Endothelial cell of umbilical vein (primary cell): ENCODE data around the gene SNORC. TPM values are rescaled to one million over a fixed set of nuclear protein-coding genes. Genes with fewer than 3 reads are reported as not detected.

Source experiments
- BruUV-seq: library from RNA; stranded (reverse); fragments of 400-500 nt; replicated peaks from 2 replicates; lab custom pipeline; 2021; lab: Mats Ljungman, UMichigan
- CTCF ChIA-PET: fragments of 300-600, 350-600 bp; sonication (Branson Sonifier 250); formaldehyde crosslinking; loops from one replicate; lab custom pipeline; 2021; ENCODE audit warnings: antibody characterized with exemption, inconsistent platforms; lab: Charles Lee
- POLR2A ChIA-PET: fragments of 300-600, 350-600 bp; sonication (Branson Sonifier 250); formaldehyde crosslinking; loops from one replicate; lab custom pipeline; 2021; ENCODE audit warnings: antibody characterized with exemption, inconsistent platforms; lab: Charles Lee
- DNase-seq: peaks from one replicate; pipeline ENCODE4 v3.0.0-alpha.2; 2011; ENCODE audit warnings: low read depth, low spot score
- FAIRE-seq: peaks from 2 replicates; lab custom pipeline; 2011; peaks lifted over from hg19 to GRCh38; lab: Jason Lieb, UNC
- H2AFZ ChIP-seq: 2 replicates; pipeline ENCODE4 v1.6.0; 2012; ENCODE audit warnings: low read depth, low read length, control low read depth, inconsistent platforms
- H3K27ac ChIP-seq: 2 replicates; pipeline ENCODE4 v1.5.1; 2011; ENCODE audit warnings: low read depth, mild to moderate bottlenecking, control low read depth, low read length, moderate library complexity; ENCODE audit not compliant: insufficient read depth
- H3K27me3 ChIP-seq, 2 experiments: 2 replicates each; pipeline versions ENCODE4 v1.6.0 to v1.6.1; 2011; ENCODE audit warnings: low read length in 2 of 2, mixed read lengths in 1 of 2; ENCODE audit not compliant: control insufficient read depth in 2 of 2, insufficient read depth in 2 of 2
- H3K36me3 ChIP-seq, 2 experiments: 2 replicates in 1 of 2; 3 replicates in 1 of 2; pipeline ENCODE4 v1.5.1; 2011; ENCODE audit warnings: low read length in 2 of 2, mild to moderate bottlenecking in 1 of 2, moderate library complexity in 1 of 2; ENCODE audit not compliant: control insufficient read depth in 2 of 2, insufficient read depth in 2 of 2; ENCODE audit errors: extremely low read depth in 1 of 2
- H3K4me1 ChIP-seq: 3 replicates; pipeline ENCODE4 v1.5.1; 2011; ENCODE audit warnings: mild to moderate bottlenecking, low read length; ENCODE audit not compliant: control insufficient read depth, insufficient read depth; ENCODE audit errors: extremely low read depth
- H3K4me2 ChIP-seq: 2 replicates; pipeline ENCODE4 v1.6.1; 2011; ENCODE audit warnings: low read length, control low read depth, mixed read lengths; ENCODE audit not compliant: insufficient read depth
- H3K4me3 ChIP-seq, 3 experiments: fragments of 200-600 bp in 1 of 3; sonication (generic), shearing (Covaris generic) in 1 of 3; replicated peaks in 1 of 3; 2 replicates each; pipeline ENCODE4 v1.5.1; 2011 to 2016; ENCODE audit warnings: control low read depth in 3 of 3, low read length in 3 of 3, mild to moderate bottlenecking in 2 of 3, inconsistent platforms in 1 of 3, low read depth in 1 of 3, moderate library complexity in 1 of 3; ENCODE audit not compliant: insufficient read depth in 1 of 3
- H3K79me2 ChIP-seq: 2 replicates; pipeline ENCODE4 v1.6.0; 2012; ENCODE audit warnings: low read length, inconsistent platforms; ENCODE audit not compliant: control insufficient read depth, insufficient read depth
- H3K9ac ChIP-seq: replicated peaks from 2 replicates; pipeline ENCODE3; 2011; ENCODE audit warnings: low read length, control low read depth; ENCODE audit not compliant: insufficient read depth; ENCODE audit errors: extremely low read depth
- H3K9me1 ChIP-seq: replicated peaks from 3 replicates; pipeline ENCODE4 v1.6.0; 2011; ENCODE audit warnings: mild to moderate bottlenecking, low read length; ENCODE audit not compliant: control insufficient read depth, insufficient read depth; ENCODE audit errors: extremely low read depth
- H3K9me3 ChIP-seq: replicated peaks from 2 replicates; pipeline ENCODE4 v1.5.1; 2012; ENCODE audit warnings: low read length, inconsistent platforms; ENCODE audit not compliant: control insufficient read depth, insufficient read depth
- H4K20me1 ChIP-seq: replicated peaks from 2 replicates; pipeline ENCODE3; 2011; ENCODE audit warnings: mild to moderate bottlenecking, low read length; ENCODE audit not compliant: control insufficient read depth, insufficient read depth; ENCODE audit errors: extremely low read depth
- EZH2 ChIP-seq: IDR thresholded peaks from 2 replicates; pipeline ENCODE4 v1.6.1; 2012; ENCODE audit warnings: borderline replicate concordance, low read depth, mild to moderate bottlenecking, moderate library complexity, low read length, inconsistent platforms; ENCODE audit not compliant: severe bottlenecking
- FOS ChIP-seq: IDR thresholded peaks from 2 replicates; pipeline ENCODE4 v1.6.1; 2011; ENCODE audit warnings: mild to moderate bottlenecking, low read length, moderate library complexity, borderline replicate concordance; ENCODE audit not compliant: insufficient read depth
- GATA2 ChIP-seq: IDR thresholded peaks from 2 replicates; pipeline ENCODE4 v1.7.0; 2011; ENCODE audit warnings: low read depth, mild to moderate bottlenecking, moderate library complexity, mixed read lengths, low read length; ENCODE audit not compliant: insufficient read length, insufficient read depth
- JUN ChIP-seq: IDR thresholded peaks from 2 replicates; pipeline ENCODE4 v1.6.1; 2011; ENCODE audit warnings: borderline replicate concordance, low read depth; ENCODE audit not compliant: insufficient read length, insufficient read depth
- MYC ChIP-seq: IDR thresholded peaks from one replicate; pipeline ENCODE4 v1.6.1; 2011; ENCODE audit warnings: mild to moderate bottlenecking, low read depth, low read length
- POLR2A ChIP-seq: IDR thresholded peaks from 2 replicates; pipeline ENCODE4 v1.6.1; 2012; ENCODE audit warnings: low read depth, mild to moderate bottlenecking, control low read depth, low read length
- POLR2AphosphoS5 ChIP-seq: IDR thresholded peaks from 2 replicates; pipeline ENCODE4 v1.6.1; 2012; ENCODE audit warnings: low read depth, mild to moderate bottlenecking, control low read depth, low read length, moderate library complexity; ENCODE audit not compliant: insufficient read depth
- dilution Hi-C: fragments of 300-500 bp; cut with MboI; formaldehyde crosslinking; loops from one replicate; pipeline ENCODE4 v1.15.0; 2019; ENCODE audit warnings: low sequenced_read_pairs; ENCODE audit not compliant: extremely low pct_ligation_motif_present
- intact Hi-C: fragments of 100-400 bp; cut with micrococcal nuclease; formaldehyde crosslinking; loops from one replicate; pipeline ENCODE4 v1.10.0; 2022
- polyA plus RNA-seq, 4 experiments: library from polyadenylated mRNA; depleted of rRNA in 3 of 4; stranded (reverse) in 3 of 4; unstranded in 1 of 4; fragments of >200 nt; gene quantifications; 2 replicates each; pipeline versions ENCODE4 v1.2.1 to v1.2.3, GENCODE V29; 2011 to 2012; ENCODE audit warnings: missing spikeins in 1 of 4
- total RNA-seq: library from RNA; stranded (reverse); gene quantifications from 2 replicates; pipeline ENCODE4 v1.2.3, GENCODE V29; 2021
- TF ChIP-seq, protein P1 (sequence below): IDR thresholded peaks from 2 replicates; pipeline ENCODE4 v1.6.1; 2011; ENCODE audit not compliant: insufficient read depth, insufficient read length
- TF ChIP-seq, protein P2 (sequence below), 2 donors: IDR thresholded peaks; 1 replicate in 1 of 2; 2 replicates in 1 of 2; pipeline ENCODE4 v1.5.1; 2011; ENCODE audit warnings: low read length in 2 of 2, mild to moderate bottlenecking in 2 of 2, moderate library complexity in 2 of 2, control low read depth in 1 of 2, inconsistent platforms in 1 of 2, low read depth in 1 of 2; ENCODE audit not compliant: insufficient read depth in 1 of 2; ENCODE audit errors: extremely low read depth in 1 of 2

Gene SNORC
- total and polyA plus RNA-seq, 2 donors (not counting 3 experiments of a cell fraction or from before 2014, with no cell fraction given) = 1.4 to 4.0 TPM

DNA sequence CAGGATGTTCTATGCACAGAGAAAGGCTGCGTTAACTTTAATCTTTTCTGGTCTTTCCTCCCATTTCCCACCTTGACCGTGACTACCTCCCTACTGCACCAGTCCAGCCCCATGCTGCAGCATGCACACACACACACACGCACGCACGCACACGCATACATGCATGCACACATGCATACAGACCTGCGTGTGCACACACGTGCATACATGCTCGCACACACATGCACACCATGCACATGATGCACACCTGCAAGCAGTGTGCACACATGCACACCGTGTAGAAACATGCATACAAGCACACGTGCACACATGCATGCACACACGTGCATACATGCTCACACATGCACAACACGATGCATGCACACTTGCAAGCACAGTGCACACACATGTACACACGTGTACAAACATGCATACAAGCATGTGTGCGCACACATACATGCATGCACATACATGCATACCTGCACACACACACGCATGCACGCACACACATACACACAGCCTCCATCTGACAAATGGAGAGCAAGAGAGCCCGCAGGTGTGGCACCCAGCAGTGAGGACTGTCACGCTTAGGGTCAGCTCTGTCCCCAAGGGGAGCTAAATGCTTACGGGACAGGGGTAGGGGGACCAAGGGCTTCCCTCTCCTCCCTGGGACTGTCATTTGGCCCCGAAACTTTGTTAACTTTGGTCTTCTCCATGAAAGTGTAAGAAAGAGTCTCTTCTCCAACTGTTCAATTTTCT is 18.2 kb downstream of the SNORC start:
- Histone ChIP-seq H3K9me1 (no peaks in the 10 kb centered on the region), H3K4me2 (no peak overlapping the region), H3K79me2 (no peaks in the 10 kb centered on the region), H3K4me1 (no peaks in the 10 kb centered on the region), H3K4me3 (no peak overlapping the region), H3K27ac (no peak overlapping the region), H4K20me1 (no peaks in the 10 kb centered on the region), H2AFZ (no peak overlapping the region), H3K27me3 (no peaks in the 10 kb centered on the region), H3K9me3 (no peaks in the 10 kb centered on the region), H3K9ac (no peak overlapping the region), H3K36me3 (no peaks in the 10 kb centered on the region)
- dilution Hi-C loops = no loop called here
- DNase-seq = no peak
- no TSS peak for BruUV-seq
- CTCF ChIA-PET = interaction anchor here (1.7 kb wide), 1 partner anchor 166 kb away, joined by 7 read pairs; no protein-coding TSS in a partner anchor
- no peak for FAIRE-seq
- intact Hi-C loops = loop anchor here (10.0 kb wide), 1 partner anchor 167 kb away; no protein-coding TSS in a partner anchor
- TF ChIP-seq JUN (no peak), FOS (no peak), EZH2 (no peak), POLR2A (no peak), MYC (no peak), GATA2 (no peak), POLR2AphosphoS5 (no peak)
- TF ChIP-seq, protein P1, sequence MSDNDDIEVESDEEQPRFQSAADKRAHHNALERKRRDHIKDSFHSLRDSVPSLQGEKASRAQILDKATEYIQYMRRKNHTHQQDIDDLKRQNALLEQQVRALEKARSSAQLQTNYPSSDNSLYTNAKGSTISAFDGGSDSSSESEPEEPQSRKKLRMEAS = no peak
- TF ChIP-seq, protein P2, sequence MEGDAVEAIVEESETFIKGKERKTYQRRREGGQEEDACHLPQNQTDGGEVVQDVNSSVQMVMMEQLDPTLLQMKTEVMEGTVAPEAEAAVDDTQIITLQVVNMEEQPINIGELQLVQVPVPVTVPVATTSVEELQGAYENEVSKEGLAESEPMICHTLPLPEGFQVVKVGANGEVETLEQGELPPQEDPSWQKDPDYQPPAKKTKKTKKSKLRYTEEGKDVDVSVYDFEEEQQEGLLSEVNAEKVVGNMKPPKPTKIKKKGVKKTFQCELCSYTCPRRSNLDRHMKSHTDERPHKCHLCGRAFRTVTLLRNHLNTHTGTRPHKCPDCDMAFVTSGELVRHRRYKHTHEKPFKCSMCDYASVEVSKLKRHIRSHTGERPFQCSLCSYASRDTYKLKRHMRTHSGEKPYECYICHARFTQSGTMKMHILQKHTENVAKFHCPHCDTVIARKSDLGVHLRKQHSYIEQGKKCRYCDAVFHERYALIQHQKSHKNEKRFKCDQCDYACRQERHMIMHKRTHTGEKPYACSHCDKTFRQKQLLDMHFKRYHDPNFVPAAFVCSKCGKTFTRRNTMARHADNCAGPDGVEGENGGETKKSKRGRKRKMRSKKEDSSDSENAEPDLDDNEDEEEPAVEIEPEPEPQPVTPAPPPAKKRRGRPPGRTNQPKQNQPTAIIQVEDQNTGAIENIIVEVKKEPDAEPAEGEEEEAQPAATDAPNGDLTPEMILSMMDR (IDR thresholded peaks at IDR 0.05; ENCODE audit: extremely low read depth in 1 of 2, insufficient read depth in 1 of 2, low read depth in 1 of 2, low read length in 2 of 2) = no peak
- POLR2A ChIA-PET = no interaction called here
